GM12801 (cell line): ENCODE measurements around the gene HCN3.

ENCODE experiments used
- CTCF ChIP-seq: IDR thresholded peaks from one replicate; pipeline ENCODE4 v1.5.1; 2011; ENCODE audit warnings: control low read depth; ENCODE audit not compliant: insufficient read length; ENCODE audit errors: extremely low read depth

Gene HCN3

GRCh38 chr1:155307247-155307740 is 30.0 kb downstream of the HCN3 start:
- TF ChIP-seq CTCF: no peak

GRCh38 chr1:155308493-155309422 is 31.5 kb downstream of the HCN3 start, which contains the start of gene FDPS:
Gene FDPS, plus strand, starts transcription at chr1:155308866. Its CDS starts 924 bp downstream, at chr1:155309790.
- no peak for TF ChIP-seq CTCF

- no peak for TF ChIP-seq CTCF
Observed at GRCh38 chr1:155309423-155310021, 32.3 kb downstream of the HCN3 start.

GRCh38 chr1:155313261-155313660 is 36.0 kb downstream of the HCN3 start:
- no peak for TF ChIP-seq CTCF

GRCh38 chr1:155316922-155317321 is 39.7 kb downstream of the HCN3 start:
- no peak for TF ChIP-seq CTCF

GRCh38 chr1:155318082-155318481 is 40.8 kb downstream of the HCN3 start:
- no peak for TF ChIP-seq CTCF

GRCh38 chr1:155319536-155319935 is 42.3 kb downstream of the HCN3 start:
- no peak for TF ChIP-seq CTCF
